GM21381 (cell line): Measurements from ENCODE around the gene SND1.

ENCODE experiments used
- ATAC-seq: cut with Tn5 transposase; IDR thresholded peaks from one replicate; pipeline ENCODE4 v1.9.1; 2021; ENCODE audit warnings: mild to moderate bottlenecking, moderate library complexity; ENCODE audit not compliant: unreplicated experiment

The SND1 gene

DNA sequence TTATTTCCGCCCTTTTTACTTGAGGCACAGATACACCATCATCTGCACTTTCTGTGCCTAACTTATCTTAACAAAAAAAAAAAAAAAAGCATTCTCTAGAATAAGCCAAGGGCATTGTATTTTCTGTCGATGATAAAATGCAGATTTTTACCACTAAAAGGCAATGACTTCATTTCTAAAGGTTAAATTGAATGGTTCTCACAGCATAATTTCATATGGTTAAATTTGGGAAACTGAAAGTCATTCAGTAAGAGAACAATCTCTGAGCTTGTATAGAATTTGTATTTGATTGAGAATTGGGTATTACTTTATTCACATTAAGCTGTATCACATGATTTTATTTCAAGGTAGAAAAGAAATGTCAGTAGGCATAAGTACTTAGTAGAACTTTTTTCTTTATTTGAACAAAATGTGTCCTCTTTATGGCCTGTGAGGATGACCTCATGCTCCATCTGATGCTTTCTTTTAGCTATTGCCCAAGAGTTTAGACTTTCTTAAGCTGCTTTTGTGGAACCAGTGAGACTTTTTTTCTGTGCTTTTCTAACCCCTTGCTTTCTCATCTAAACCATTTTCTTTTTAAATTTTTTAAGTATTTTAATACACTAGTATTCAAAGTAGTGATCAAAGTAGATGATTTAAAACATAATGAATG is 268.9 kb downstream of the SND1 start:
- ATAC-seq: no peak

DNA sequence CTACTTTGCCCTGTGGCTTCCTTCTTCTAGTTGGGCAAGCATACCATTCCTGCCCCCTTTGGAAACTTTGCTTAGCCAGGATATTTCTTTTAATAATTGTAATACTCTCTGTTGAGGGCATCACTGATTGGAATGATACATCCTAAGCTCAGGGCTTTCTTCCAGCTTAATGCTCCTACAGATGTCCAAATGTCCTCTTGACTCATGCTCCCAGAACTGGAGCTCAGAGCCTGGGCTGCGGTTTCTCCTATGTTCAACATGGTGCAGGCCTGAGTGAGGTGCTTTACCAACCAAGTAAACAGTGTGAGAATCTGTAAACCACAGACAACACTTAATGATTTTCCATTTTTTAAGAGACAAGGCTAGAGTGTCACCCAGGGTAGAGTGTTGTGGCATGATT is 270.7 kb downstream of the SND1 start:
- no peak for ATAC-seq

DNA sequence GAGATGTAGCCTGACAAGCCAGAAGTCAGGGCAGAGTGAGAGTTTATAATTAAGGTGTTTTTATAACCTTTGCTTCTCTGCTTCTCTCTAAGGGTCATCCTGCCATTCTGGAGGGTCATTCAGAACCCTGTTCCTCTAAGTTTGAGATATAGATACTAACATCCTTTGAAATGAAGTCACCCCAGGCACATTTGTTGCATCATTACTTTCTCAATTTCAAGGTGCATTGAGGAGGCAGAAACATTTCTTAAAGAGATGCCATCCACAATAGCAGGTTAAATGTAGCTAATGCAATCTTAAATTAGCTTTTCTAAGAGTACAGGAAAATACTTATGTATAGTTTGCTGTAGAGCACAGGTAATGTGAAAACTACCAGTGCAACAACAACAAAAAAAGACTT is 272.9 kb downstream of the SND1 start:
- no peak for ATAC-seq

DNA sequence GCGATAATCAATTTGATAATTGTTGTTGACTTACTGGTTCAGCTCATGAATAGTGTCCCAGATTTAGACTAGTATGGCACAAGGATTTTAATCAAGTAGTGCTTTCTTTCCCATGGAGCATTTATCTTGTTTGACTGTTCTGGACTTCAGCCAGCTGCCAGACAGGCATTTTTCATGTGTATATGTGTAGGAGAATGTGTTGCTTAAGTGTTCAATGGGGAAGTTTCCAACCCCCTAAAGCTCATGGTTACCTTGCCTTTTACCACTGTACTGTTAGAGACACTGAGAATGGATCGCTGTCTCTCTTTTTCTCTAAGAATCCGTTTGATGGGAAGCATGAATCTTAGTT is 275.3 kb downstream of the SND1 start:
- ATAC-seq: no peak

DNA sequence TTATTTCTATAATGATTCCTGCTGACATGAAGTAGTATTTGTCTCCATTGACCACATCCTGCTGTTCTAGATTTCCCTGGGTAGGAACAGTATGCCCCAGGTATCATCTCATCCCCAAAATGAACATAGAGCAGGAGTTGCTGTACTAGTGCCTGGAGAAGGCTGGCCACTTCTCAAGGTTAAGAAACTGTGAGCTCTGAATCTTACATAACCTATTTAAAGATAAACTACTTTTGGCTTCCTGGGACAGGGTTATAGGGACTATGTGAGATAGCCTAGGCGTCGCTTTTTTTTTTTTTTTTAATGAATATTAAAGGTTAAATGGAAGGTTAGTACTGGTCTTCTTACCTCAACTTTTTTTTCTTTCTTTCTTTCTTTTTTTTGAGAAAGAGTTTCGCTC is 276.2 kb downstream of the SND1 start:
- no peak for ATAC-seq

DNA sequence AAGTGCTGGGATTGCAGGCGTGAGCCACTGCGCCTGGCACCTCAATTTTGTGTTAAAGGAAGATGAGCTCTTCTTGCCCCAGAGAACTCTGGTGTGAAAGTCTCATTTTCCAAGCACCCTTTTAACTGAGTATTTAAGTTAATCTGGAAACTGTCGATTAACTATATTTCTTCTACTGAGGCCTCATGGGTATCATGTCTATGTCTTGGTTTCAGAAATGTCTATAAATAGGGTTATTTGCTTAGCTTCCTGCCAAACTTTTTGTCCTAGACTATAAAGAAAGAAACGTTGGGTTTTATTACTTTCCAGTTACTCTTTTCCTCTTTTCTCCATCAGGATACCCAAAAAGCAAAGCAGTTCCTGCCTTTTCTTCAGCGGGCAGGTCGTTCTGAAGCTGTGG is 276.9 kb downstream of the SND1 start:
- ATAC-seq: no peak

DNA sequence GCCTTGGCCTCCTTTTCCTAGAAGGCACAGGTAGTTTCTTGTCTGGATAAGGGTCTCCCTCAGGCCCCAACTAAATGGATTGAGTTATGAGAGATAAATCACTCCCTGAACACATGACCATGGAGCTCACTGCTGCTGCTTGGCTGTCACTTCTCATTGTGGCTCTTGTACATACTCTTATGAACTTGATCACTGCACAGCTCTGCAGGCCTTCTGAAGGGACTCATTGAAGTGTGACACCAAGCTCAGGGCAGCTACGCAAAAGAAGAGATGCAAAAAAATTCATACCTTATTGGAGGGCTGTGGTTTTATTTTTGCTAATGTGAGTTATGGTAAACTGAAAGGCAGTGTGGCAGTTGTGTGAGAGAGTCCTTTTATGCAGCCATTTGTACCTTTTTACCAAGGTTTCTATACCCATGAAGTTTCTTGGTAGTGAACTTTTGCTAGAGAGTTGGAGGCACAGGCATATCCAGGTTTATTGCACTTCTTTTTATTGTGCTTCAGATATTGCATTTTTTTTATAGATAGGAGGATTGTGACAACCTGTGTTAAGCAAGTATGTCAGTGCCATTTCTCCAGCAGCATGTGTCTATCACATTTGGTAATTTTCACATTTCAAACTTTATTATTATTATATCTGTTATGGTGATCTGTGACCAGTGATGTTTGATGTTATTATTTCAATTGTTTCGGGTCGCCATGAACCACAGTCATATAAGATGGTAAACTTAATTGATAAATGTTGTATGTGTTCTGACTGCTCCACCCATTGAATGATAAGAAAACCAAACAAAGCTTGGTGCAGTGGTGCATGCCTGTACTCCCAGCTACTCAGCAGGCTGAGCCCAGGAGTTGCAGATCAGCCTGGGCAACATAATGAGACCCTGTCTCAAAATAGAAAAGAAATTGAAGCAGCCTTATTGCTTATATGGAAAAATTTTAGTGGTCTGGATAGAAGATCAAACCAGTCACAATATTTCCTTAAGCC is 278.6 kb downstream of the SND1 start:
- ATAC-seq: no peak

DNA sequence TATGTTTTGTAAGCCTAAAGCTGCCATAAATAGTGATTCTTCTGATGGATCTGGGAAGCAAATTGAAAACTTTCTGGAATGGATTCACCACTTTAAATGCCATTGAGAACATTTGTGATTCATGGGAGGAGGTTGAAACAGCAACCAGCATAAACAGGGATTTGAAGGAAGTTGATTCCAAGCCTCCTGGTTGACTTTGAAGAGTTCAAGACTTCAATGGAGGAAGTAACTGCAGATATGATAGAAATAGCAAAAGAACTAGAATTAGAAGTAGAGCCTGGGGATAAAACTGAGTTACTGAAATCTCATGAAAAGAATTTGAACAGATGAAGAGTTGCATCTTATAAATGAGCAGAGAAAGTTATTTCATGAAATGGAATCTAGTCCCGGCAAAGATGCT is 280.1 kb downstream of the SND1 start:
- ATAC-seq: no peak

DNA sequence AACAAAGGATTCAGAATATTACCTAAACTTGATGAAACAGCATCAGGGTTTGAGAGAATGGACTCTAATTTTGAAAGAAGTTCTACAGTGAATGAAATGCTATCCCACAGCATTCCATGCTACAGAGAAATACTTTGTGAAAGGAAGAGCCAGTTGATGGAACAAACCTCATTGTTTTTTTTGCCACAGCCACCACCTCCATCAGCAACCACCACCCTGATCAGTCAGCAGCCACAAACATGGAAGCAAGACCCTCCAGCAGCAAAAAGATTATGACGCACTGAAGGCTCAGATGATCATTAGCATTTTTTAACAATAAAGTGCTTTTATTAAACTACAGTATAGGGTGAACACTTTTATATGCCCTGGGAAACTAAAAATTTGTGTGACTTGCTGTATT is 280.5 kb downstream of the SND1 start:
- ATAC-seq: no peak

DNA sequence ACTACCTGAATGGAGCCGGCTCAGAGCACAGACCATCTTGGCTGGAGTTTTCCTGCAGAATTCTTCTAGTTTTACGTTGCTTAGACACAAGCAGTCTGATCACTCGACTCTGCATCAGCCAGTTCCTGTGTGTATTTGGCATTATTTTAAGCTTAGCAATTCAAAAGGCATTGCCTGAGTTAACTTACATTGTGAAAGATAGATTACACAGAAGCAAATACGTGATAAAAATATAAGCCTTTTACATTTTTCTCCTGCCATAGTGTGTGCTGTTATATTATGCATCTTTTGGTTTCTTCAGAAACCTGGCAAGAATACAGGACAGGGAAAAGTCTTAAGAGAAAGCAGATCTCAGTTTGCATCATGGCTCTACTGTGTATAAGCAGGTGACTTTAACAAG is 281.2 kb downstream of the SND1 start:
- no peak for ATAC-seq

DNA sequence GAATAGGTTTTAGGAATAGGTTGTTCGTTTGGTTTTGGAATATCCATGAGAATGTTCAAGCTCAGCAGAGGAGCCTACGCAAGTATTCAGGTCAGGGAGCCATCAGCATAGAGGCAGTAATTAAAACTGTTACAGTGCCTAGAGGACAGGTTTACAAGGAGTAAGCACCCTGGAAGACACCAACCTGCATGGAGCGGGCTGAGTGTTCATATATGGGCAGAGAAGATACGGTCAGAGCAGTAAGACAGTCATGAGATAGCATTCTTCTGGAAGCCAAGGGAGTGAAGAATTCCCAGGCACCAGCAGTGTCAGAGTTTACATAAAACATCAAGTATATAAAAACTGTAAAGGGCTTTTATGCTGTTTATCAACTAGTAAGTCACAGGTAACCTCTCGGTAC is 282.7 kb downstream of the SND1 start:
- no peak for ATAC-seq

DNA sequence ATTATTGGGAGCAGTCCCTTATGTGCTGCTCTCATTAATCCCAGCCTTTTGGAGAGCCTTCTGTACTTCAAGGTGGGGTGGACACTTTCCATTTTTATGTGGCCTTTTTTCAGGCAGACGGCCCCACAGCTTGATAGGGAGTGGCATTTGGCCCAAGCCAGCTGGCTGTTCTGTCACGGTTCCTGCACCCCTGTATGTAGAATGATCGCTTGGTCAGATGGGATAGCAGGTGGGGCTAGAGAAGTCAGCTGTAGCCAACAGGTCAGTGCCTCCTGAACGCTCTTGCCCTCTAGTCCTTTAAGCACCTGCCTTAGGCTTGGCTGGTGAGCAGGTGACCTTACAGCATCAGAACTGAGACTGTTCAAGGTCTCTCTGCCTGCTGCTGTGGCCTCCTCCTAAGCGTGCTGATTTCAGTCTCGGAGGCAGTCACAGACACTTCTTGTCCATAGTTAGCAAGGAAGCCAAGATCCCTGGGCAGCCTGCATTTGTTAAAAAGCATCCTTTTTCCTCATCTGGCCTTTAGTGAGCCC is 283.9 kb downstream of the SND1 start:
- ATAC-seq: no peak

DNA sequence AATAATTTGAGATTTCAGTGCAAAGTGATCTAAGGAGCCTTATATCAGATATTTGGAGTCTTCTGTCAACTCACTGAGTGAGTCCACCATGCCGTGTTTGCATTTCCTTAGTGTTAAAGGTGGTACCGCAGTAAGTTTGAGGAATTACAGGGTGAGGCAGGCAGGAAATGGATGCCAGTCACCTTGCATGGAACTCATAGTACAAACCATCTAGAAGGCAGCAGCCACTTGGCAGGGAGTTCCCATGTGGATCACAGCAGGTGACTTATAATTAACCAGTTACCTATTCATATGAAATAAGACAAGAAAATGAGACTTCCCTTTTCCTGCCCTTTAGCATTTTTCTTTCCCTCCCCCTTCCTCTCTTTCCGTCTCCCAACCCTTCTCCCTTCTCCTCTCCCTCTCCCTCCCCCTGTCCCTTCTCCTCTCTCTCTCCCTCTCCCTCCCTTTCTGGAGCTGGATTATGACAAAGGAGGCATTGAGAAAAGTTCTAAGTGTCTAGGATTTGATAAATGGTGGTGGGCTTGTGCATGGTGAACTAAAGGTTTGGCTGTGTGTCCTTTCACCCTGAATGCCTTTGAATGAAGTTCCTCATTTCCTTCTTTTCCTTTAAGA is 285.2 kb downstream of the SND1 start:
- no peak for ATAC-seq

DNA sequence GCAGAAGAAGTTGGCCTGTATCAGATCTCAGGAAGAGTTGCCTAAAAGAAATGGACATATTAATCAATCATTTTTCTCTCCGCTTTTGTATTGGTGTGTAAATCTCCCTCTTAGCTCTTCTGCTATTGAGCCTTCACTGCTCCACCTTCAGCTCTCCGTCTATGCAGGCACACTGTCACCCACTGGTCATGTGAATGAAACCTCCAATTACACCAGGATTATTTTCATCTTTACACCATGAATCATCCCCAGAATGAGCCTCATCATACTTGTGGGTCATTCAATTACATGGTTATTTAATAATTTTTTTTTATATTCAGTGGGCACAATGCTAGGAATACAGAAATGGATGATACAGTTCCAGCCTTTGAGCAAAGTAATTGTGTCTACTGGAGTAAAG is 286.6 kb downstream of the SND1 start:
- no peak for ATAC-seq

DNA sequence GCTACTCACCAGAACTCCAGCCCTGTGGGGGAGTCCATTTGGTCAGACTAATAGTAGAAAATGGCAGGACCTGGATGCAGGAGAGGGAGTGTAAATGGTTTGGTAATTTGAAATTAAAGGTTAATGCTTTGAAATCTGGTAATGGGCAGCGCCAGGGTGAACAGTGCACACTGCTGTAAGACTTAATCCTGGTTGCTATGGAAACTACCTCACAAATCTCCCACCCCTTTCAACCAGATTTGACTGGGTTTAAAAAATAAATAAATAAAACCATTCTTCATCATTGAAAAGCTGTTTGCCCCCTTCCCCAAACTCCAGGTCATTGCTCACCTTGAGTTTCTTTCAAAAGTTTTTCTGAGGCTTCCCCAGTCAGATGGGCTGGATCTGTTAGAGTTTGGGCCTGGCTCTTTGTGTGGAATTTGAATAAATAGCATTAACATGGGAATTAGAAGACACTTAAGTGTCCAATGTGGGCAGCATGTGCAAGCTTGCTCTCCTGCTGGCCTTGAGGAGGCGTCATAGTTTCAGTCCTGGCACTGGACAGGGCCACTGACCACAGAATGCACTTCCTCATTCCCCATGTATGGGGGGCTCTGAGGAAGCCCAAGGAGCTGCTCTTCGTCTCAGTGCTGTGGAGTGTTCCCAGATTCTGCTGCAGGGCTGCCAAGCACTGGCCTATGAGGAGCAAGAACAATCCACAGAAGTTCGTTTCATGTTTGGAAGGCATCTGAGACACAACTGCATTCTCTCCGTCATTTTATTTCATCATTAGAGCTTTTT is 288.6 kb downstream of the SND1 start:
- ATAC-seq: no peak

DNA sequence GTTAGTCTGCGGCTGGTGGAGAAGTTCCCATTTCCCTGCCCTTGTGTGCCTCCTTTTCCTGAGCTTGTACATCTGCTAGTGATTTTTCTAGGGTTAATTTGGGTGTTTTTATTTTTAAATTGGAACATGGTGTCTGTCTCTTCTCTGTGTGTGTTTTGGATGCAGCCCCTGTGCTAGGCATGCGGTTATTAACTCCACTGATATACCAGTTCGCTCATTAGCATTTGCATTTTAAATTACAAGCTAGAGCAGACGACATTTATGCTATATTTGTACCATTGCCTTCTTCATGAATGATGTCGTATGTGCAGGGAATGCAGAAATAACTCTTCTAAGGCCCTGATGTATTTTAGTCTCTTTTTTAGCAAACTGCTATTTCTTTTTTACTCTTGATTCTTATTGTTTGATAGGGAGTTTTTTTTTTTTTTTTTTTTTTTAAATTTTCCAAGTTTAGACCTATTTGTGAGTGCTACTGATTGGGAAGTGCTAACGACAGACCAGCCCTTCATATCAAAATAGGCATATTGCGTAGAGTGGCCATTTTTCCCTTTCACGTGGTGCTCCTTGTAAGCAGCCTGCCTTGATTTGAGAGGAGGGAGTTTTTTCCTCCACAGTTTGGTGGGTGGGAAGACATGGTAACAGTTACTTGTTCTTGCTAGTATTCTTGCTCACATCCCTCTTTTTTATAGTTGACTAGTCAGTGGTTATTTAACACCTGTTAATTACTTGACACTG is 289.6 kb downstream of the SND1 start:
- ATAC-seq: no peak

DNA sequence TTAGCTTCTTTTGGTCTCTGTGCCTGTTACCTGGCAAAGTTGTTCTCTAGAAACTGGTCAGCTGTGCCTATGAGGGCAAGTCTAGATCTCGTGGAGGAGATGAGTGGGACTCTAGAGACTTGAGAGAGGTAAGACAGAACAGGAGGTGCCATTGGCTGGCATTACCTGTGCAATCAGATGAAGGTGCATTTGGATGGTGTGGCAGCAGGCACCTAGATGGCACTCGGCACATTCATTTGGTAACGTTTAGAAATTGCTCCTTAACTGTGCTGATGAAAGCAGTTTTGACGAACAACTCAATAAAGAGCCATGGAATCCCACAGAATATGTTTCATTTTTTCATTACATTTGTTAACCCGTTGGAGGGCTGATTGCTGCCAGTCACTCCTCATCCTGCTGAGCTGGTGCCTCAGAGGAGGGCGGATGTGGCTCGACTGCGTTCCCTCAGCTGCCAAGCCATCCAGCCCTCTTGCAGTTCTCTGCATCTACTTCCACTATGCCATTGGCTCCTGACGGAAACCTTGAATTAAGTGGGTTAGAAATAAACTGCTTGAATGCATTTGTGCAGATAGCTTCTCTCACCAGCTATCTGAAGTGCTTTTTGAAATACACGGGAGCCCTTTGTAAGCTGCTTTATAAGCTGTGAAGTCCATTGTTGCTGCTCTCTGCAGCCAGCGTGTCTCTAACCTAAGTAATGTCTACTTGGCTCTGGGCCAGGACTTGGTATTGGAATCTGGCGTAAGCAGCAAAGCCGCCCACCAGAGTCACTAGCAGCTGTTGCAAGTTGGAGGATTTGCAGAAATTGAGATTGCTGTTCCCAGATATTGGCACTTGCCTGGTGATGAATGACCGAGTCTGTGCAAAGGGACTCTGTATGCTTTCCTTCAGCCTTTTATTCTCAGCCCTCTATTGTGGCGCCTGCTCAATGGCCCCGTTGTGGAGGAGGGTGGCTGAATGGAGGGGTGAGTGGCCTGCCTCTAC is 291.8 kb downstream of the SND1 start:
- ATAC-seq: no peak

DNA sequence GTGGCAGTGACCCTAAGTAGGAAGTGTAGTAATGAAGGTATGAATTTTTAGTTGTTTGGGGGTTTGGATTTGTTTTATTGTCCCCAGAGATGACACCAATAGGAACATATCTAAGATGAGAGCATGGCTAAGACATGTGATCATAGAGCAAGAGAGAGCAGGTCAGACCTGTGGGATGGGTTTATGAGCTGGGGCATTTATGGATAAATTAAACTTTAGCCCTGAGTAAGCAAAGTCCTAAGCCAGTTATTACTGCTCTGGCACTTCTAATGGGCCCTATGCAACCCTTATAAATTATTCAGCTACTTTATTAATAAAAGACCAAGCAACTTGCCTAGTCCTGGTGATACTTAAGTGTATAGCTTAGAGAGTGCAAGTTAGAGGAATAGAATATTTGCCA is 294.1 kb downstream of the SND1 start:
- ATAC-seq: no peak

DNA sequence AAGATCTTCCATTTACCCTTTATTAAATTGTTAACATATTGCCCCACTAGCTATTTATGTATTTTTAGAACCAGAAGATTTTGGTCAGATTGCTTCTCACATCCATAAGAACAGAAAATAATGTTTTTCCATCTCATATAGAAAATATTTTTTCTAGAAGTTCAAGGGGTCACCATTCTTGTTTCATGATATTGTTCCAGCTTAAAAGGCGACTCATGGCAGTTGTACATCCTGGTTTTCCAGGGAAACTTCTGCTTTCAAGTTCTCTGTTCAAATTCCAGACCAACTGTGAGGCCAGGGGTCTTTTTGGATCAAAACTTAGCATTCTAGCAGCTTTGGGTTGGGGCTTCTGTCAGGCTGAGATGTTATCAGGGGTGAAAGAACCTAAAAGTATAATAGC is 294.9 kb downstream of the SND1 start:
- no peak for ATAC-seq
